ENCODE measurements around the gene TRAPPC2L.

TRAPPC2L gene

GRCh38 chr16:88862968-88863367 lies 6.0 kb downstream of the TRAPPC2L start:
- no peak for DNase-seq

GRCh38 chr16:88863426-88863825 lies 6.5 kb downstream of the TRAPPC2L start:
- no peak for DNase-seq

DNA sequence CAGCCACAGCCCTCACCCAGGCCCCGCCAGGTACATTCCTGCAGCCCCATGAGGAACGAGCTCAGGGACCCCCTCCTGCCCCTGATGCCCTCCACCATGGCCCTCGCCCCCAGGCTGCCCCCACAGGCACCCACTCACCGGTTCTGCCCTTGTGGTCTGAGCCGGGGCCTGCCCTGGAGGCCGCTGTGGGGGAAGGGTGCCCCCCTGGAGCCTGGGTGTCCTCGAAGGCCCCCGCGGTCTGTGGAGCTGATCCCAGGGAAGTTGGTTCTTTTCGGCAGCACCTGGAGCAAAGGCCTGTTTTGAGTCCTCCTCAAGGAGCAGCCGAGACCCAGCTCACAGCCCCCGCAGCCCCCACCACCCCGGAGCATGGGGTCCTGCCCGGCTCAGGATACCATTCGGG lies 7.2 kb downstream of the TRAPPC2L start:
- DNase-seq = no peak

GRCh38 chr16:88864521-88864920 lies 7.6 kb downstream of the TRAPPC2L start:
- DNase-seq = no peak

GRCh38 chr16:88865310-88865709 lies 8.4 kb downstream of the TRAPPC2L start:
- DNase-seq = no peak

DNA sequence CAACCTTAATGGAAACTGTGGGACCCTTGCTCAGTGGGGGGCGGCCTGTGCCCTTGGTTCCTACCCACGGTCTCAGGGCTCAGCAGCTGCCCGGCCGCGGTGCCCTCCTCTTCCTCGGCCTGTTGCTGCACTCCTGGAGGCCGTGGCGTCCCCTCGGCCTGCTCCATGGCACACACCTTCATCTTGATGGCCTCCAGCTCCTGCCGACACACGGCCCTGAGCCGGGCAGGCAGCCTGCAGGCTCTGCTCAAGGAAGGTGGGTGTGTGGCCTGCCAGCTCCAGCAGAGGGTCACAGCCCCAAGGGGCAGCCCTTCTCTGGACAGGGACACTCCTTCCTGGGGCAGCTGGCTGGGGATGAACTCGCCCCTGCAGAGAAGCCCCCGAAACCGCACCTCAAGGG lies 8.8 kb downstream of the TRAPPC2L start:
- no peak for DNase-seq

DNA sequence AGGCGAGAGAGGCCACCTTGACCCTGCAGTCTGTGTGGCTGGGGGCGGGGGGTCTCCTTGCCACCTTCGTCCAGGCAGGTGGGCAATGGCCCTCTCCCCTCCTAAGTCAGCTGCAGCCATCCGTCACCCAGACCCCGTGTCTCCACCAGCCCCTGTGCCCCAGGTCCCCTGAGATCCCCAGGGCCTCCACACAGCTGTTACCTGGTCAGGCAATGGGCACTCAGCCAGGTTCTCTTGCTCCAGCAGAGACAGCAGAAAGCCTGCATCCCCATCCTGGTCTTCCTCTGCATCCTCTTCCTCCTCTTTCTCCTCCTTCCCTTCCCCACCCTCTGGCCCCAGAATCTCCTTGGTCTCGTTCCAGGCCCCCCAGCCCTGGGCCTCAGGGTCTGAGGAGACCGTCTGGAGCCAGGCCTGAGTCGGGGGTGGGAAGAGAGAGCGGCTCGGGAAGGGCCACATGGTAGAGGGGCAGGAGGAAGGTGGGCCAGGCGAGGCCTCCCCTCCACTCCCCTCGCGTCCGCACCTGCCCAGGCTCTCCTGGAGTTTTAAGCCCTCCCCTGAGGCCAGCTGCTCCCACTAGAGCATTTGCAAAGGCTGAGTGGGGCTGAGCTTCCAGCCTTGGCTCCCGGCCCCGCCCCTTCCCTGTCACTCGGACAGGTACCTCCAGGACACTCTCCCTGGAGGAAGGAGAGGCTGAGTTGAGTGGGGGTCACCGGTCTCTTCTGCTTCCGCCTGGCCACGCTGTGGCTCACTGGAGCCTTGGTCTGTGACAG lies 9.4 kb downstream of the TRAPPC2L start, which contains the start of gene PABPN1L:
Gene PABPN1L (minus strand): TSS at position 510 of the 770 bp plus-strand sequence. CDS start 54 bp downstream, at position 456.
- no peak for DNase-seq

- no peak for DNase-seq
Measured at GRCh38 chr16:88867581-88868246, 10.8 kb downstream of the TRAPPC2L start.

DNA sequence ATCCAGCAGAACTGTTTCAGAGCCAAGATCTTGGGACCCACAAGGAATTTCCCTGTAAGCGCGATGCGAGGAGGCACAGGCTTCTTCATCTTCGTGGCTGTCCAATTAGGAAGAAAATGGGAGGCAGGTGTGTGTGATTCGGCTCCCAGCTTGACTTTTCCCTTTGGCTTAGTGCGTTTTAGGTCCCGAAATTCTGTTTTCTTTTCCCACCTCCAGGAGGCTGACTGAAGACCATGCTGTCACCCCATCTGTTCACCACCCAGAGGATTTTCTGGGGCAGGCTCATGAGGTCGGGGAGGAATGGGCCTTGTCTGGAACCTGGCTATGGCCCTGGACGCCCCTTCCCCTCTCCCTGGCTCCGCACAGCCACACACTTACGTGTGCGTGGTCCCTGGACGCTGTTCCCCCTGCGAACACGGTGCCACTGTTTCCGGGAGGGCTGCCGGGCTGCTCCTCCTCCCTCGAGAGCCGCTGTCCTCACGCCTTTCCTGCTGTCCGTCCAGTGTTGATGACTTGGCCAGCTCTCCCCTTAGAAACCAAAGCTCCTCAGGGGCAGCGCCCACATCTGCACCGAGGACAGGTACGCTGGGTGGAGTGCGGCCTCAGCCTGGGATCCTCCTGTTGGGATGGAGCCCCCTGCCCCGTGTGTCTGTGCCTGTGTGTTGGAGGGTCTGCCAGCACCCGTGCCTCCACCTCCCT lies 12.2 kb downstream of the TRAPPC2L start:
- no peak for DNase-seq

DNA sequence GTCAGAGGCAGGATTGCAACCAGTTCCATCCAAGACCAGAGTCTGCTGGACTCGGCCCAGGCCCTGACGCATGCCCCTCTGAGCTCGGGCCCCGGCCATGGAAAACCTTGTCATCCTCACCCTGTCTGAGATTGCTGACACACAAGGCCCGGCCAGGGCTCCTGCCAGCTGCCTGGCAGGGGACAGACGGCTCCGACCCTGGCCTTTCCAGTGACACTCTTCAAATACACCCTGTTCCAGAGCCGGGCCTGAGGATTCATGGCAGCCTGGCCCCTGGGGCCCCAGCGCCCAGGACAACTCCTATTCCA lies 12.7 kb downstream of the TRAPPC2L start:
- DNase-seq = no peak

DNA sequence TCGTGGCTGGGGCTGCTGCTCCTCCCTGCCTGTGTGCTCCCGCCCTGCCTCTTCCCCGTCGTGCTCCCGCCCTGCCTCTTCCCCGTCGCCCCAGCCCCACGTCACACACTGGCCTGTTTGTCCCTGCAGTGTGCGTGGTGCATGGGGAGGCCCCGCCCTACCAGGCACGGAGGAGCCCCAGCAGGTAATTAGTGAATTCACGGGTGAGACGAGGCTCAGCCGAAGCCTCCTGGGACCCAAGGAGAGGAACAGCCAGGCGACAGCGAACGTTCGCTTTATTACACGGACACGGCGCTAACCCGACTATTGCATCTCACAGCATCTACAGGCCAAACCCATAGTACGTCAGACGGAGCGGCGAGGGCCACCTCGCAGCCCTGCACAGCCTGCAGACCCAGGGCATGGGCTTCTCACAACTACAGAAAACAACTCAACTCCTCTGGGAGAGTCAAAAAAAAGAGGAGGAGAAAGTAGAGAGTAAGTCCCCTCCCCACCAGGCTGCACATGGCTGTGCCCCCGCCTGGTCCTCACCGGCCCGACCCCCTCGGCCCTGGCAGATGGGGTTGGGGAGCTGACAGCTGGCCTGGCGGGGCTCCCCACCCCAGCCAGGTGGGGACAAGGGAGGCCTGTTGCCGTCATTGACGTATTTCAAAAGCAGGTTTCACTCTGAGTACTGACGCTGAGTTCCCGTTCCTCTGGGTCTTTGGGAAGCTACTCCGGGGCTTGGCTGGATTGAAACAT lies 13.9 kb downstream of the TRAPPC2L start:
- DNase-seq = no peak

DNA sequence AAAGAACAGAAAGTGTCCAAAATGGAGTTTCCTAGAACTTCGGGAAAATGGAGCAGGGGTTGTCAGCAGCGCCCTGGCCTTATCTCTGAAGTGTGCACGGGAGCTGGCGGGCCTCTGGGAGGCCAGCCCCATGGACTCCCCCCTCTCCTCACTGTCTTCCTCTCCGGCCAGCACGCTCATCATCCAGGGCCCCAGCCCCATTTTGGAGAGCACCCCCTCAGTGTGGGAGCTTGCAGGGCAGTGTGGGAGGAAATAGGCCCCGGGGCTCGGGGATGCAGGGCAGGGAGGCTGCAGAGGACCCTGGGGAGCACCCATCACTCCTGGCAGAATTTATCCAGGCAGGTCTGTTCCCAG lies 14.4 kb downstream of the TRAPPC2L start:
- no peak for DNase-seq

GRCh38 chr16:88871730-88872416 lies 14.9 kb downstream of the TRAPPC2L start:
- DNase-seq = no peak

DNA sequence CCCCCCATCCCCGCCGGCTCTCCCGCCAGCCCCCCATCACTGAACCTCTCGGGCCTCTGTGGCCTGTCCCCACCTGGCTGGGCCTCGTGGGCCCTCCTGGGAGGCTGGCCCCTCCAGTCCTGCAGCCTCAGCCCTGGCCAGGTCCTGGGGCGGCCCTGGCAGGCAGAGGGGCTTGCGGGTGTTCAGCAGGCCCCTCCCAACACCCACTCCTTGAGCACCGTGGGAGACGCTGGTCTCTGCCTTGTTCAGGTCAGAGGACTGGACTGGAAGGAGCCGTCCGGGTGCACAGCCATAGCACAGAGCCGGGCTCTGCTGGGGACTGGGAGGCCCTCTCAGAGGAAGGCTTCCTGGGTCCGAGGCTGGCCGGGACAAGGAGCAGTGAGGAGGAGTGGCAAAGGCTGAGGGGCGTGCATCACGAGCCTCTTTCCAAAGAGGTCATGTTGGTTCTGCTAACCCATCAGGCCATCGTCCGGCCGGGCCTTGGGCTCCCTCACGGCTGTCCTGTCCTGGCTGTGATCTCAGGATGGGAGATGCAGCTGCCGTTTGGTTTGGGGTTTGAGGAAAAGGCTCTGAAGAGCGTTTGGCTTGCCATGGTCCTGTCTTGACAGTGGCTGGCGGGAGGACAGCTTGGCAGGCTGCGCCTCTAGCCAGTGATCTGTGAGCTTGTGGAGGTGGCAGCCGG lies 15.9 kb downstream of the TRAPPC2L start:
- DNase-seq = no peak

GRCh38 chr16:88874938-88875599 lies 18.1 kb downstream of the TRAPPC2L start:
- no peak for DNase-seq

DNA sequence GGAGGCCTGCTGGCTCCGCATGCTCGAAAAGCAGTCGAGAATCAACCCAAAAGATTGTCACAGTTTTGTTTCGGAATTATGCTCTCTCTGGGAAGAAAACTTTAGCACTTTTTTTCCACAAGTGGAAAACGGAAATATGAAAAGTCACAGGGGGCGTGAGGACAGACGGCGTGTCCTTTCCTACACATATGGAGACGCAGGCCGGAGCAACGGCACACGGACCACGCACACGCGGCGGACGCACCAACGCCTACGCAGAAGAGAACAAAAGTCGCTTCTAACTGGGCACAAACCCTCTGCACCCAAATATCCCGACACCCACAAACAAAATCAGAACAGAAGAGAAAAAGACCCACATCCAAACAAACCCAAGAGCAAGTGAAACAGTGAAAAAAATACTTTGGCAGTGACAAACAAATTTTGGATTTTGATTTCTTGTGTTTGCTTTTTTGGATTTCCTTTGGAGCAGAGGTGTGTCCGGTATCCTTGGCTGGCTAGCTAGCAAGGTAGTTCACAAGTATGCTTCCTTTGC lies 18.8 kb downstream of the TRAPPC2L start:
- no peak for DNase-seq

- DNase-seq = no peak
Measured at GRCh38 chr16:88876942-88877526, 20.1 kb downstream of the TRAPPC2L start.

- DNase-seq = no peak
Measured at GRCh38 chr16:88877564-88878289, 20.8 kb downstream of the TRAPPC2L start.

DNA sequence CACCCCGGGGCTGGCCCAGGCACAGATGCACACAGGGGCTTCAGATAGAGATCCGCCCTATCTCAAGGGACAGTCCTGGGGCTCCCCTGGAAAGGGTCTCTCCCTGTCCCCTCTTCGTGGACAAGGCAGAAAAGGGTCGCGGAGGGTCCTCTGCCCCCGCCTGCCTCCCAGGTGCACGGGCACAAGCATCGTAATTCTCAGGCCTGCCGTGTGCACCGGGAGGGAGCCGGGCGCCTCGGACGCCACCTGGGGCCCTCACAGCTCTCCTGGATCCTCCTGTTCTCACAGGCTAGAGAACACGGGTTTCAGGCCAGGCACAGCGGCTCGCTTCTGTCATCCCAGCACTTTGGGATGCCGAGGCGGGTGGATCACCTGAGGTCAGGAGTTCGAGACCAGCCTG lies 21.4 kb downstream of the TRAPPC2L start:
- no peak for DNase-seq
